Muscle layer of duodenum (tissue), 2 donors: ENCODE results near the gene TNK2.
"Not testable (repeated sequence)": the region's sequence is repeated elsewhere in the genome, so short reads cannot be mapped to it uniquely, and the experiment has no call there.

Experiments used
- H3K27ac ChIP-seq: one replicate; pipeline ENCODE4 v1.7.0; 2013; ENCODE audit warnings: mild to moderate bottlenecking, low read length
- H3K27me3 ChIP-seq: one replicate; pipeline ENCODE4 v1.7.0; 2013; ENCODE audit warnings: low read depth, mild to moderate bottlenecking, control low read depth, low read length
- H3K36me3 ChIP-seq, 2 donors: one replicate each; pipeline ENCODE4 v1.7.0; 2013; ENCODE audit warnings: low read length in 2 of 2, control low read depth in 1 of 2, mild to moderate bottlenecking in 1 of 2; ENCODE audit not compliant: insufficient read depth in 2 of 2, control insufficient read depth in 1 of 2
- H3K4me1 ChIP-seq, 2 donors: one replicate each; pipeline ENCODE4 v1.7.0; 2013; ENCODE audit warnings: low read length in 2 of 2, mild to moderate bottlenecking in 2 of 2, control low read depth in 1 of 2, moderate library complexity in 1 of 2; ENCODE audit not compliant: insufficient read depth in 2 of 2, control insufficient read depth in 1 of 2
- H3K4me3 ChIP-seq, 2 donors: one replicate each; pipeline ENCODE4 v1.7.0; 2013; ENCODE audit warnings: low read length in 2 of 2, low read depth in 1 of 2, mild to moderate bottlenecking in 1 of 2
- H3K9me3 ChIP-seq, 2 donors: one replicate each; pipeline ENCODE4 v1.7.0; 2013; ENCODE audit warnings: low read length in 2 of 2, control low read depth in 1 of 2, mild to moderate bottlenecking in 1 of 2; ENCODE audit not compliant: control insufficient read depth in 1 of 2
- donor health status: healthy.

The TNK2 gene

GRCh38 chr3:195905970-195906864 is 2.1 kb downstream of the TNK2 start:
- Histone ChIP-seq H3K36me3 (no peaks in the 10 kb centered on the region), H3K4me1 (peaks cover 0 to 40% of the 10 kb centered on the region in 2 donors), H3K27ac (no peak overlapping the region), H3K4me3 (peak overlapping the region; percentile 55 to 78), H3K27me3 (no peaks in the 10 kb centered on the region), H3K9me3 (no peaks in the 10 kb centered on the region)

DNA sequence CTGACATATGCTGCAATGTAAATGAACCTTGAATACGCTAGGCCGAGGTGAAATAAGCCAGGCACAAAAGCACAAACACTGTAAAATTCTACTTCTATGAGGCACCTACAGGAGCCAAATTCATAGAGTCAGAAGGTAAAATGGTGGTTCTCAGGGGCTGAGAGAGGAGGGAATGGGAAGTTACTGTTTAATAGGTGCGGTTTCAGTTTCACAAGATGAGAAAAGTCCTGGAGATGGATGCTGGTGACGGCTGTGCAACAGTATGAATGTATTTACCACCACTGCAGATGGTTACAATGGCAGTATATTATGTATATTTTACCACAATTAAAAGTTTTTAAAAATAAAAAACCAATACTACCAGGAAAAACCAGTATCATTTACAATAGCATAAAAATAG is 4.0 kb downstream of the TNK2 start:
- Histone ChIP-seq H3K27ac (no peak overlapping the region), H3K4me1 (peaks cover 0 to 34% of the 10 kb centered on the region in 2 donors), H3K36me3 (no peaks in the 10 kb centered on the region), H3K27me3 (no peaks in the 10 kb centered on the region), H3K9me3 (no peaks in the 10 kb centered on the region), H3K4me3 (no peak overlapping the region)

- no peak overlapping the region for H3K27ac ChIP-seq
- no peaks in the 10 kb centered on the region for H3K27me3 ChIP-seq
- H3K4me3 ChIP-seq: no peak overlapping the region
- peaks cover 0 to 34% of the 10 kb centered on the region in 2 donors for H3K4me1 ChIP-seq
- no peaks in the 10 kb centered on the region for H3K36me3 ChIP-seq
- no peaks in the 10 kb centered on the region for H3K9me3 ChIP-seq
Measured at GRCh38 chr3:195903950-195904290, 4.4 kb downstream of the TNK2 start.

GRCh38 chr3:195902634-195903033 is 5.7 kb downstream of the TNK2 start:
- peaks cover 0 to 27% of the 10 kb centered on the region in 2 donors for H3K4me1 ChIP-seq
- not testable (repeated sequence) for H3K4me3 ChIP-seq

GRCh38 chr3:195901836-195902585 is 6.3 kb downstream of the TNK2 start:
- H3K27ac ChIP-seq, H3K36me3 ChIP-seq, H3K4me3 ChIP-seq, H3K9me3 ChIP-seq, H3K27me3 ChIP-seq: not testable (repeated sequence)
- H3K4me1 ChIP-seq: peaks cover under 1 to 27% of the 10 kb centered on the region in 2 donors

More at GRCh38 chr3:195902634-195903033, 5.7 kb downstream of the TNK2 start:
- not testable (repeated sequence) for H3K9me3 ChIP-seq, H3K27me3 ChIP-seq, H3K36me3 ChIP-seq, H3K27ac ChIP-seq

- Histone ChIP-seq H3K4me3 (no peak overlapping the region), H3K36me3 (no peaks in the 10 kb centered on the region), H3K4me1 (peaks cover 11 to 27% of the 10 kb centered on the region in 2 donors), H3K27ac (peak overlapping the region; percentile 43), H3K9me3 (no peaks in the 10 kb centered on the region), H3K27me3 (no peaks in the 10 kb centered on the region)
Measured at GRCh38 chr3:195900436-195901355, 7.7 kb downstream of the TNK2 start.

- Histone ChIP-seq H3K9me3 (no peaks in the 10 kb centered on the region), H3K4me1 (peaks cover 13 to 28% of the 10 kb centered on the region in 2 donors), H3K27me3 (no peaks in the 10 kb centered on the region), H3K36me3 (no peaks in the 10 kb centered on the region), H3K4me3 (no peak overlapping the region), H3K27ac (no peak overlapping the region)
Measured at GRCh38 chr3:195899701-195900435, 8.5 kb downstream of the TNK2 start.

DNA sequence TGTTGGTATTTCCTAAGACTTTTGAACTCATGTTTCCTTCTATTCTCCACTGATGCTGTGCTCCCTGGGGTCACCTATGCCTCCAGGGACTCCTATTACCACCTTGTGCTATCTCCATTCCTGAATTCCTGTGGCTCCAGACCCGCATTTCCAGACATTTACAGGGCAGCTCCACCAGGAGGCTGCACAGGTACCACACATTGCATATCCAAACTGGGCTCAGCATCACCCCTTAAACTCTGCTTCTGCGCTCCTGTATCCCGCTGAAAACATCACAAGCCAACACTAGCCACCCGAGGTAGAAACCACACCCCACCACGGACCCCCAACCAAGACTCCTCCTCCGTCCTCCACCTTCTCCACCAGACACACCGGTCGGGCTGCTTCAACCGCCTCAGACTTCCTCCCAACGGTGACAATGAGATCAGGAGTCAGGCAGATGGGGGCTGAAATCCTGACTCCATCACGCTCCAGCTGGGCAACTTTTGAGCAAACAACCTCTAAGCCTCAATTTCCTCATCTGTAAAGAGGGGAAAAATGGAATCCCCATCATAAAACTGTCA is 10.4 kb downstream of the TNK2 start:
- Histone ChIP-seq H3K4me1 (peaks cover 23 to 46% of the 10 kb centered on the region in 2 donors), H3K9me3 (no peaks in the 10 kb centered on the region), H3K4me3 (no peak overlapping the region), H3K27ac (no peak overlapping the region), H3K36me3 (no peaks in the 10 kb centered on the region), H3K27me3 (no peaks in the 10 kb centered on the region)

DNA sequence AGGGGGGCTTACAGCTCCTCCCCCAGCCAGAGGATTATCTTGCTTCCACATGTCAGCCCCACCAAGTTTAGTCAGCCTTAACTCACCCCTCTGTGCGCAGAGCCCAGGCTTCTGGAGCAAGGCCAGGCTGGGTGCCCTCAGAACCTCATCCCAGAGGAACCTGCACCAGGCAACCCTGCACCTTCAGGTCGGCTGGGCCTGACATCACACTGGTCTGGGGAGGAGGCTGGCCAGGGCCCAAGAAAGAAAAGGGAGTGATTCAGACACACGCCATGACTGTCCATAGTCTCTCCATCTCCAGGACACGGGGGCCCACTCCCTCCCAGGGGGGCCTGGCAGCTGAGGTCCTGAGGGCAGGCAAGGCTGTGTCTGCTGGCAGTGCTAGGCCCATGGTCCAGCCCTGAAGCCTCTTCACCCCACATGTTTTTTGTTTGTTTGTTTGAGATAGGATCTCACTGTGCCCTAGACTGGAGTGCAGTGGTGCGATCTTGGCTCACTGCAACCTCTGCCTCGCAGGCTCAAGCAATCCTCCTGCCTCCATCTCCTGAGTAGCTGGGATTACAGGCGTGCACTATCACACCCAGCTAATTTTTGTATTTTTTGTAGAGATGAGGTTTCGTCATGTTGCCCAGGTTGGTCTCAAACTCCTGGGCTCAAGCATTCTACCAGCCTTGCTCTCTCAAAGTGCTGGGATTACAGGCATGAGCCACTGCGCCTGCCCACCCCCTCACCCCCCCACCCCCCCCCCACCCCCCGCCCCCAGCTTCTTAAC is 11.1 kb downstream of the TNK2 start:
- H3K4me1 ChIP-seq: peaks cover 25 to 51% of the 10 kb centered on the region in 2 donors
- H3K4me3 ChIP-seq: peak overlapping the region in 1 of 2 donors; percentile 76
- H3K9me3 ChIP-seq: no peaks in the 10 kb centered on the region
- no peaks in the 10 kb centered on the region for H3K27me3 ChIP-seq
- H3K27ac ChIP-seq: peak overlapping the region; percentile 47
- H3K36me3 ChIP-seq: no peaks in the 10 kb centered on the region
